ENCODE data around the gene GTF3A.

Gene GTF3A

DNA sequence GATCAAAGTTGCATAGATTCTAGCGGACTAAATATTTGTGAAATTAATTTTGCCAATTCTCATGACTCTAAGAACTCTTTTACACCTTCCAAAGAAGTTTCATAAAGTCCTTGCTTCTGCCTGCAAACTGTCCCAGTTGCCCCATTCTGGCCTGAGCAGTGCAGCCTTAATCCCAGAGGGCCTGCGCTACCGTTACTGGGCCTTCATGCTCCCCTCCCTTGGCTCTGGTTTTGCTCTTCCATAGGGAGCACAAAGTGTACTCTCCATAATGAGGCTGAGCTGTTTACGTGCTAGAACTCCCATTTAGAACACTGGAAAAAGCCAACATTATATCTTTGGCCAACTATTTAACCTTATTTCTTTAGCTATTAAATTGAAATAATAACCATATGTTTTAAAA, 23.9 kb downstream of the GTF3A start:
- DNase-seq (ENCODE audit: low read depth): no peak

DNA sequence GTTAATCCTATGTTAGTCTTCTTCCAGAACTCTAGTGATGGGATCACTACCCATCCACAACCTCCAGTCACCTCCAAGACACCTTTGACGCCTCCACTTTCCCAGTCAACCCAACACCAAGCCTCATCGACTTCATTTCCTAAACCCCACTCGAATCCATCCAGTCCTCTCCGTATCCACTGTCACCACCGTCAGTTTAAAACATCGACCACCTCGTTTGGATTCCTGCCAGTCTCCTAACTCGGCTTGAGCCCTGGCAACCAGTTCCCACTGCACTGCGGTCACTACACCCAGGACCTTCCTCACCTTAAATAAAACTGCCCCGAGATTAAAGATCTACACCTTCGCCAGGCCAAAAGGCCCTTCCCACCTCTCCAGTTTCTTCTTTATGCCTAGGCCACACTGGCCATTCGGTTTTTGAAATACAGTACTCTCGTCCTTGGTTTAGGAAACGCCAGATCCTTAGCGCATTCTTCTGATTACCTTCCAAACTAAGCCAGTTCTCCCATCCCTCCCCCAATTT, 24.7 kb downstream of the GTF3A start:
- no peak for DNase-seq (ENCODE audit: low read depth)

DNA sequence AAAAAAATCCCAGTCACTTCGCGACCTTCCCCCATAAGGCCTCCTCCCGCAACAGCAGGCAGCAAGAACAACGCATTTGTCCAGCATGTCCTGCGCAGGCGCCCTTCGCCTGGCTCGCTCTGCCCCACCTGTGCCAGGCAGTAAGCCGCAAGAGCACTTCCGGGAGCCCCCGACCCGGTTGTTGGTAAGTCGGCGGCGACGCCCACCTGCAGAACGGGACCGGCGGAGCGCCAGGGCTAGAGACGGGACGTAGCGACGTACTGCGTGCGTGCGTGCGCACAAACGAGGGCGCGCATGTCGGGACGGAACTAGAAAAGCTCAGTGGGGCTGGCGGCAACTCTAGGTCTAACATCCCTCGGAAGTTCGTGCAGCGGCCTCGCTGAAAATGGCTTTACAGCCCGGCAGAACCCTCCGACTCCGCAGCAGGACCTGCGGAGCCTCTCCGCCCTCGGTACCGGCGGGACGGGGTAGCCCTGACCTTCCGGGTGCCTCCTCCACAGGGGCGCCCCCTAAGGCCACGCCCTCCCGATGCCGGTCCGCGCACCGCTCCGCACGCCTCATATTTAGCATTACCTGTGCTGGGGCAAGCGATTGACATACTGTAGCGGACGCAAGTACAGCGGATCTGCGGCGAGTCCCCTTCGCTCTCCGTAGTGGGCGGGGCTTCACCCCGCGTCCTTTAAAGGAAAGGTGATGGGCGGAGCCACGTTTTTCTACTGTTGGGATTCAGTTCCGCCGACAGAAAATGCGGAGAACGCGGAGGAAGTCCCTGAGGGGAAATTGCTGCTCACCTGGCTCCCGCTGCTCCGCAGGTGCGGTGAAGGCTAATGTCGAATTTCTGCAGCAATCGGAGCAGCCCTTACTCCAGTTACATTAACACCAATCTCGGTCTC, 25.8 kb downstream of the GTF3A start, which contains the start of gene MTIF3:
TSS of gene MTIF3 (minus strand) at position 629 of the 893 bp plus-strand sequence. CDS start 10,116 bp downstream, outside the sequence.
- DNase-seq (ENCODE audit: low read depth): peak; percentile 95

DNA sequence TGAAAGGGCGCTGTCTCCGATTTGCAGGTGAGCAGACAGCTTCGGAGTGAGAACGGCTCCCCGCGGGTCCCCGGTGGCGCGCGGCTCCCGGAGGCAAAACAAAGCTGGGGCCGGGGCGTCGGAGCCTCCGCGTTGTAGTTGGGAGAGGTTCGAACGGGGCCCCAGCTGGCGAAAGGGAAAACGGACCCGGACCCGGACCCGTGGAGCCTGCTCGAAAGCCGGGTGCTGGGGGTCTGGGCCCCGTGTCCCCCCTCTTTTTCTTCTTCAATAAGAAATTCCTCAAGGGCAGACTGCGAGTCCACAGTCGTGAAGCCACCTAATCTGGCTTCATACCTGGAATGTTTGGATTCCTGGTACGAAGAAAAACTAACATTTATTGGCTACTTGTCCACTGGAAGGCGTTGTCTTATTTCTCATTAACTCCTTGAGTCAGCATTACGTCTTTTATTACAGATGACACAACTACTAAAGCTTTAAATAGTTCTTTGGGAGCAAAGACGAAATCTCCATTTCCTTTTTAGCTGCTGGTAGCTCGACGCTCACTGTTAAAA, 26.6 kb downstream of the GTF3A start:
- peak; percentile 18 for DNase-seq (ENCODE audit: low read depth)

DNA sequence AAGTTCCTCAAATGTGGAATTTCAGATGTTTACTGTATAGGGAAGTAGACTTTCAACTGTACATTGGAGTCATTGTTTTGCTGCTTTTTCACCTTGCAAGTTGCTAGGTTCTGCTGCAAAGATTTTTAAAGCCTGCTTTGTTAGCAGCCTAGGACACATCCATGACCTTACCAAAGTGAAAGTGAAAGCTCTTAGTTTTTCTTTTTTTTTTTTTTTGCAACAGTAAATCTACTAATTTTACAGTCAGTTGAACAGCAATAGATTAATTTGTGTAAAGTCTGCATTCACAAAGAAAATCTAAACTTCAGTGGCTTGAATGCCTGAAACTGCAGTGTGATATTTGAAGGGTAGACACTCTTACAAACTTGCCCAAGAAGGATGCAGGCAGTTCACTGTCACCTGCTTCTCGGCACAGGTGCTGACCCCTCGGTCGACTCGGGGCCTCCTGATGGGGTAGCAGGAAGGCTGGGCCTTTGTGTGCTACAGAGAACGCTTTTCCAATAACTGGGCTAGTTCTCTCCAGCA, 31.0 kb downstream of the GTF3A start:
- DNase-seq (ENCODE audit: low read depth): no peak

DNA sequence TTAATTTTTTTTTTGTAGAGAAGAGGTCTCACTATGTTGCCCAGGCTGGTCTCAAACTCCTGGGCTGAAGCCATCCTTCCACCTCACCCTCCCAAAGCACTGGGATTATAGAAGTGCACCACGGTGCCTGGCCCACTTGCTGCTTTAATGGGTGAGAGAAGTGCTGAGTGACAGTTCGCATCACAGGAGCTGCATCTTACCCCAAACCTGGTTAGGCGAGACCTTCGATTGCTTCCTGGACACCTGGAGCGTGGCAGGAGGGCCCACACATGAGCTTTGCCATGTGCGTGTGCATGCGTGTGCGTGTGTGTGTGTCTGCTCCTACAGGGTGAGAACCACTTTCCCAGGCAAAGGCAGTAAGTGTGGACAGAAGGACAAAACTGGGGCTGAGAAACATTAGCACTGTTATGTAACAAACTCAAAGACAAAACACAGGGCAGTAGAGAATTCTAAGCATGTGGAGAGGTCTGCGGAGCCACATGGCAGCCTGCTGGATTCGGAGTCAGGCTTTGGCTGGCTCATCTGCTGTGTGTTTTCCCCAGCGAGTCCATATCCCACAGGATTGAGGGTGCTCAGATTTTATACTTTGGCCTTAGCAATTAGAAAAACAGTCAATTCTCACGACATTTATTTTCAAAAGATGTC, 37.6 kb downstream of the GTF3A start:
- DNase-seq (ENCODE audit: low read depth): no peak

DNA sequence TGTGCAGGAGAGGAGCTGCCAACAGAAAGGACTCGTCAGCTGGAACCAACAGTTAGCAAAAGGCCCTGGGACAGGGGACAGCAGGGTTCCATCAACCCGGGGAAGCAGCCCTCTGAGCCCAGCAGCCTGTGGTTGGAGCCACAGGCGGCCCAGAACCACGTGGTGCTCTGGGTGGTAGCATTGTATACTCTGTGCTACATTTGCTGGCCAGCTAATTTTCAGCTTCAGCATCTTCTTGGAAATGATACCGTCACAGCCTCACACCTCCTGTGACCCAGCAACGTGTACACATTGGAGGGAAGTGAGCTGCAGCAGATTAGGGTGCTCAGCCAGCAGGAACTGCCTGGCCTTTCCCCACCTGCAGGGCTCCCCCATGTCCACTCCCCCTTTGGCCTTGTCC, 39.1 kb downstream of the GTF3A start:
- DNase-seq (ENCODE audit: low read depth): no peak

DNA sequence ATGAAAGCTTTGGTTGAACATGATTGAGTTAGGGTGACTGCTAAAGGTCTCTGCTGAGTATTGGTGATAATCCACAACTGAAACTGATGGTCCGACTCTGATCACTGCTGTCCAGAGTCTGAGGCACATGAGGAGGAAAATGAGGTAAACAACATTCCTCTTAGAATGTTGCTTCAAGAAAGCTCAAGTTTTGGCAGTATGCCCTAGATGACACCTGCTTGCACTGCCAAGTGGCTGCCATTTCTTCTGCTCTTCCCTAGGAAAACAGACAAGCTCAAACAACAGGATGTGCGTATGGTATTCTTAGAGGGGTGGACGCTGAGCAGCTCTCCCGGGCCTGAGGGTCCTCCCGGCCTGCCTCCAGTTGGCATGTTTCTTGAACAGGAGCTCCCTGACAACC, 41.2 kb downstream of the GTF3A start:
- no peak for DNase-seq (ENCODE audit: low read depth)

DNA sequence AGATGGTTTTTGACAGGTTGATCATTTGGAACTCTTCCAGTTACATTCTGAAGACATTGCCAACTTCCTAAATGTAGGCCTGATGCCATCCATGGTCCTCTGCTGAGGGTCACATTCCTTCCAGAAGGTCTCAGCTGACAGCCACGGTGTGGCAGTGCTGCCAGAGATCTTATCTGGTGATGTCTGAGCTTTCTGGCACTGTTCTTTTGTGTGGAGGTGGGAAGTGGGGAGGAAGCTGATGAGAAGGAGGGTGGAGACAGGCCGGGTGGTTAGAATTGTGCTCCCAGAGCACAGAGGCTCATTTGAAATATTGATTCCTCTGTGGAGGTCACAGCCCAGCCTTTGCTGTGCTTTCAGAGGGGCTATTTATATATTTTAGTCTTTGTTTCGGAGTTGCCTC, 42.1 kb downstream of the GTF3A start:
- DNase-seq (ENCODE audit: low read depth): no peak

DNA sequence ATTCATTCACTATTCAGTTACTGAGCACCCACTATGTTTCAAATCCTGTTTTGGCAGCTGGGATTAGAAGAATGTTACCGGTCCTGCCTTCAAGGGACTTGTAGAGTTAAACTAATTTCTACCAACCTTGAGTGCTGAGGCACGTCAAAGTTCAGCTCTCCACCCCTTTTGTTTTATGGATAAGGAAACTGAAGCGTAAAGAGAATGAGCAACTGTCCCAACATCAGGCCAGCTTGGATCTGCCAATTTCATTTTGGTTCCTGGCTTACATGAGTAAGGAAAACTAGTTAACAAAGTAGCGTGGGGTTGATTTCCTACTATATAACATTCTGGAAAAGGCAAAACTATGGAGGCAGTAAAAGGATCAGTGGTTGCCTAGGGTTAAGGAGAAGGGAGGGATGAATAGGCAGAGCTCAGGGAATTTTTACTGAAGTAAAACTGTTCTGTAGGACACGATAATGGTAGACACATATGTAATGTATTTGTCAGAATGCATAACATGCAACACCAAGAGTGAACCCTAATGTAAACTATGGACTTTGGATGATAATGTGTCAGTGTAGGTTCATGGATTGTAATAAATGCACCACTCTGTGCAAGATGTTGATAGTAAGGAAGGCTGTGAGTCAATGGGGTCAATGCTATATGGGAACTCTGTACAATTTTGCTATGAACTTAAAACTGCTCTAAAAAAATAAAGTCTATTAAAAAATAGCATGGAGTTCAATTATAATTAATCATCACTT, 45.8 kb downstream of the GTF3A start:
- no peak for DNase-seq (ENCODE audit: low read depth)

DNA sequence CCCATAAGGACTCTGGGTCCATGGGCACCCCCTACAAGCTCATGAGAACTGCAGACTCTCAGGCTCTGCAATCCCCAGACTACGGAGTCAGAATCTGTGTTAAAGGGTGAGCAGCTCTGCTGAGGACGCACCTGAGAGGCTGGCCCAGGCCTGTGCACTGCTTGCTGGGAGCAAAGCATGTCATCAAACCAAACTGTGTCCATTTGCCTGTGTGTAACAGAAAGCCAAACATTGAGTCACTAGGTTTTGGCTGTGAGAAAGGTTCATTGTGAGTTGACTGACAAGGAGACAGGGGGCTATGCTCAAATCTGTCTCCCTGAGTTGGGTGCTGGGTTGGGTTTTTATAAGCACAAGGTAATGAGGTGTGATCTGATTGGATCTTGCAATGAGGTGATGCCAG, 48.0 kb downstream of the GTF3A start:
- no peak for DNase-seq (ENCODE audit: low read depth)

DNA sequence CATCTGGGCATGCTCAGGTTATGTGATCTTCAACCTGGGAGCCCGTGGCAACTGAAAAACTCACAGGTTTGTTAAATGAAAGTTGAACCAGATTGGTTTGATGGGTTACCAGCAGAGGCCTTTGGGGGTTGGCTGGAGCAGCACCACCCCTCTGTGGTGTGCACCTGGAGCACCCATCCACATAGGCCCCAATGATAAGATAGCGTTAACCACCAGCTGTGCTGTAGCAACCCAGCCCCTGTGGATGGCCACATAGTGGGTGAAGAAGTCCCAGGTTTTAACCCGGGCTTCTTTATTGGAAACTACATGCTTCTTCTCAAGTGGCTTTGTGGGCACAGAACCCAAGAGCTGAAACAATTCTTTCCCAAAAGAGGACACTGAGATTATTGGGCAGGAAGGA, 48.5 kb downstream of the GTF3A start:
- DNase-seq (ENCODE audit: low read depth): no peak

DNA sequence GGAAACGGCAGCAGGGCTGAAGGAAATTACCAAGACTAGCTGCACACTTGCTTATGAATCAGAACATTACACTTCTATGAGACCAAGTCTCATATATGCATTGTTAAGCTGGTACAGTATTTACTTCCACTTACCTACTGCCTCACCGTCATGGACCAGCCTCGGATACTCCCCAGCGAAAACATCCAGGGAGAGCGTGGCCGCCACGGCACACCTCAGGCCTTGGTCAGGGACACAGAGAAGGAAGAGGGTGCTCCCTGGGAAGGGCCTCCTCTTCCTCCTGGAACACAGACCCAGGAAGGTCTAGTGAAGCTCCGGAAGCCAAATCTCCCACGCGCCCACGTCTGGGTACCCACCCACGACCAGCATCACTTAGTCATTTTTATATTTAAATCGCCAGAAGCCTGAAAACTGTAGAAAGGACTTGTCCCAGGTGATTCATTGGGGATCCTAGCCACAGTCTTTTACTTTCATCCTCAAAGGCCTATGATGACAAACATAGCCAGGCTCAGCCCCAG, 50.4 kb downstream of the GTF3A start:
- no peak for DNase-seq (ENCODE audit: low read depth)

DNA sequence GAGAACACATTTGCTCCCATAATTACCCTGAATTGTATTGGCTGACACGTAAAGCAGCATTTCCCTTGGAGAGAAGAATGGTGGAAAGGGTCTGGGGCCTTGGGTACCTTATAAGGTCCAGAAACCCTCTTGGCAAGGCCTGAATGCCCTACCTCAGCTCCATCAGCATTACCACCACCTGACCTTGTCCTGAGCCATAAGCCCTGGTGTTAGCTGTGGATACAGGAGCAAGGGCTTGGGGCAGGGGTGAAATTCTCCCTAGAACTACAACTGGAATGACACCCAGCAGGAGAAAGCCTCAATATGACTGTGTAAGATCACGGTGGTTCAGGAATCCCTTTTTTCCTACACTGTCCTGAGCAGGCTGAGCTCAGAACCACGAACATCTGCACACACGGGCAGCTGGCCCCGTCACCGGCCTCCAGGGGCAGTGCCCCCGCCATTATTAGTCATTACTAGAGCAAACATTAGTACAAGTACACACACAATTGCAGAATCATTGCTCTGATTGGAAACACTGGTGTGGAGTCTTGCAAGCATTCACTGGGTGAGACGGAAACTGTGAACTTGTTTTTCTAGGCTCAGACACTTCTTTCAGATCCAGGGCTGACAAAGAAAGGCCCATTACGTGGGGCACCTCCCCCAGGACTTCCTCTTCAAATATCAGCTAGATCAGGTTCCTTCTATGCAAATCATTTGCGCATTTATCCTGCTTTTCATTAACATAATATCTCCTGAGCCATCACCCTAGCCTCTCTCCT, 52.7 kb downstream of the GTF3A start:
- DNase-seq (ENCODE audit: low read depth): no peak

DNA sequence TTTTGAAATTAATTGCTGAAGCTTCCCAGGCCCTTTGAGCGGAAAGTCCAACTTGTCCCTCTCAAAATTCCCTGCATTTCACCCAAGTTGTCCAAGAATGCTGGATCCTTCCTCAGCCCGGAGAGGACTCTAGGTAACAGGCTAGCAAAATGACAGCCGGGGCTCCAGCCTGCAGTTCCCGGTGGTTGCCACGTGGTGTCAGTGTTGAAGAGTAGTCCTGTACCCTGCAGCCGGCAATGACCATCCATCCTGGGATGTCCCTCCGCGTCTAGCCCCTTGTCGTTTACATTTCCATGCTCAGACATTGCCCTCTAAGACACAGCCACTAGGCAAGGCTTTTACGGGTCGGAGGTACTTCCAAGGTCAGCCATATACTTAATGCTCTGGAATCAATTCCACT, 57.3 kb downstream of the GTF3A start:
- no peak for DNase-seq (ENCODE audit: low read depth)

DNA sequence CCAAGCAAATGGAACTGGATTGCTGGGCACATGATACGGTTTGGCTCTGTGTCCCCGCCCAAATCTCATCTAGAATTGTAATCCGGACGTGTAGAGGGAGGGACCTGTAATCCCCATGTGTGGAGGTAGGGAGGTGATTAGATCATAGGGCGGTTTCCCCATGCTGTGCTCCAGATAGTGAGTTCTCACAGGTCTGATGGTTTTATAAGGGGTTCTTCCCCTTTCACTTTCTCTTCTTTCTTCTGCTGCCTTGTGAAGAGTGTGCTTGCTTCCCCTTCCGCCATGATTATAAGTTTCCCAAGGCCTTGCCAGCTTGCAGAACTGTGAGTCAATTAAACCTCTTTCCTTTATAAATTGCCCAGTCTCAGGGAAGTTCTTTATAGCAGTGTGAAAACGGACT, 58.6 kb downstream of the GTF3A start:
- no peak for DNase-seq (ENCODE audit: low read depth)

DNA sequence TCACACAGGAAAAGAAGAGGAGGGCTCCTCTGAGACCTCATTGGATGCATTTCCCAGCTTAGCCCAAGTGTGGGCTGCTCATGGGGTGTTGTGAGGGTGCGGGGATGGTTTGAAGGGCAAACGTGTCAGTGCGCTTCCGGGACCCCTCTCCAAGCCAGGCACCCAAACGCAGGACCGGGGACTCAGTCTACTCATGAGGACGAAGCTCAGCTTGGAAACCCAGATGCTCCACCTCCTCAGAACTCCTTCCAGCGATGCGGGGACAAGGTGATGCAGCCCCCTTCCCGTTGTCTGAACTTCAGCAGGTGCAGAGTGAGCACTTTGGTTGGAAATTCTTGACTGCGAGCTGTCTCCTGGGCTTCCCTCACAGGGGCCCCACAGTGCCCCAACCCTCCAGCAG, 59.0 kb downstream of the GTF3A start:
- DNase-seq (ENCODE audit: low read depth): no peak

Data from T-helper 22 cell (primary cell).